MM.1S (cell line): ENCODE measurements around the gene CTSW.

Experiments used
- EZH2 ChIP-seq: fragments of 300-600 bp; sonication (generic); optimal IDR thresholded peaks from 2 replicates; pipeline ENCODE3; 2017; ENCODE audit warnings: low read depth, mild to moderate bottlenecking, antibody characterized with exemption, low read length, mixed read lengths
- TF ChIP-seq, protein P1 (sequence below): fragments of 300-600 bp; sonication (generic); IDR thresholded peaks from 2 replicates; pipeline ENCODE4 v1.5.1; 2016; ENCODE audit warnings: antibody characterized with exemption, low read length, mixed read lengths

DNA sequence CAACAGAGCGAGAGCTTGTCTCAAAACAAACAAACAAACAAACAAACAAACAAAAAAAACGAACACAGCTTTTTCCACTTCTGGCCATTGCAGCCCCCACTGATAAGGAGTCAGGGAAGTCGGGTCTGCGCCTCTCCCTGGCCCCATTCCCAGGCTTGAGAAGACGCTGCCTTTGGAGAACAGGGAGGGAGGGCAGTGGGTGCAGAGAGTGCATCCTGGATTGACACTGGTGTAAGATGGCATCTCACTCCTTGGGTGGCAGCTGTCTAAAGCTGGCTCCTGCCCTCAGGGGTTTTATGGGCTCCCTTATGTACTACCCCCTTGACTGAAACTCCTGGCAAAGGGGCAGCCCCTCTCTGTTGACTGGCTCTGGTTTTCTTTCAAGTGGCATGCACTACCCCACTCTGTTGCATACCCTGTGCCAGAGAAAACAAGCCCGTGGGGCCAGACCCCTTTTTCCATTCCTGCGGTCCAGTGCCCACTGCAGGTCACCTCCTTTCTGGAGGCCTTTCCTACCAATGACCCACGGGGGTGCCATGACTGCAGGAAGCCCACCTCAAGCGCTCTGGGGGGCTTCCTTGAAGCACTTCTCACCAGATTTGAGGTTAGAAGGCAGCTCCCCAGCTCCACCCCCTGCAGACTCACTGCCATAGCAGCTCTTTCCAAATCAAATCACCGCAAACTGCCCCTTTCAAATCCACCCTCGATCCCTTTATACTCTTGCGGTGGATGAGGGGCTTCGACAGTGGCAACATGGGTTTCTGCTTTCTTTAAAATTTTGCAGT lies 52.3 kb downstream of the CTSW start:
- TF ChIP-seq, protein P1, sequence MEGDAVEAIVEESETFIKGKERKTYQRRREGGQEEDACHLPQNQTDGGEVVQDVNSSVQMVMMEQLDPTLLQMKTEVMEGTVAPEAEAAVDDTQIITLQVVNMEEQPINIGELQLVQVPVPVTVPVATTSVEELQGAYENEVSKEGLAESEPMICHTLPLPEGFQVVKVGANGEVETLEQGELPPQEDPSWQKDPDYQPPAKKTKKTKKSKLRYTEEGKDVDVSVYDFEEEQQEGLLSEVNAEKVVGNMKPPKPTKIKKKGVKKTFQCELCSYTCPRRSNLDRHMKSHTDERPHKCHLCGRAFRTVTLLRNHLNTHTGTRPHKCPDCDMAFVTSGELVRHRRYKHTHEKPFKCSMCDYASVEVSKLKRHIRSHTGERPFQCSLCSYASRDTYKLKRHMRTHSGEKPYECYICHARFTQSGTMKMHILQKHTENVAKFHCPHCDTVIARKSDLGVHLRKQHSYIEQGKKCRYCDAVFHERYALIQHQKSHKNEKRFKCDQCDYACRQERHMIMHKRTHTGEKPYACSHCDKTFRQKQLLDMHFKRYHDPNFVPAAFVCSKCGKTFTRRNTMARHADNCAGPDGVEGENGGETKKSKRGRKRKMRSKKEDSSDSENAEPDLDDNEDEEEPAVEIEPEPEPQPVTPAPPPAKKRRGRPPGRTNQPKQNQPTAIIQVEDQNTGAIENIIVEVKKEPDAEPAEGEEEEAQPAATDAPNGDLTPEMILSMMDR, result 0 out of 2 replicates have a peak, but pooled peaks have one; percentile 4
- TF ChIP-seq EZH2, result no peak
